HFFc6 (cell line): ENCODE results near the gene CHRNB1. TPM values are rescaled to one million over a fixed set of nuclear protein-coding genes. Genes with fewer than 3 reads are reported as not detected.

Source experiments
- DNase-seq: peaks from one replicate; pipeline ENCODE4 v3.0.0-alpha.2; 2018
- H3K27ac Mint-ChIP-seq: 2 replicates; pipeline ENCODE4 v1.8.0; 2020; ENCODE audit warnings: mild to moderate bottlenecking, mixed read lengths
- H3K27me3 Mint-ChIP-seq: 2 replicates; pipeline ENCODE4 v1.8.0; 2021; ENCODE audit warnings: mild to moderate bottlenecking, moderate library complexity, mixed read lengths; ENCODE audit not compliant: insufficient read depth
- H3K36me3 Mint-ChIP-seq: 2 replicates; pipeline ENCODE4 v1.8.0; 2021; ENCODE audit warnings: low read depth, mixed read lengths
- H3K4me1 Mint-ChIP-seq: 2 replicates; pipeline ENCODE4 v1.8.0; 2020; ENCODE audit warnings: low read depth, mixed read lengths
- H3K4me3 Mint-ChIP-seq: 2 replicates; pipeline ENCODE4 v1.8.0; 2020; ENCODE audit warnings: mild to moderate bottlenecking, moderate library complexity, mixed read lengths
- H3K9me3 Mint-ChIP-seq: 2 replicates; pipeline ENCODE4 v1.8.0; 2020; ENCODE audit warnings: mild to moderate bottlenecking, mixed read lengths
- total RNA-seq, 6 experiments: library from RNA; stranded (reverse); fragmentation: NEBNext Ultra II Directional; extraction: Animal tissue kit (Norgen Biotek cat#: 25700); gene quantifications; 2 replicates in 1 of 6; 3 replicates in 5 of 6; pipeline ENCODE4 v1.2.3, GENCODE V29; 2021
- TF ChIP-seq, protein P1 (sequence below): fragments of 200-600 bp; sonication (generic); IDR thresholded peaks from 2 replicates; pipeline ENCODE4 v1.5.0; 2021; ENCODE audit warnings: antibody characterized with exemption, mild to moderate bottlenecking

CHRNB1 gene
- total RNA-seq, 6 experiments from 2014 or later = 2.0 to 2.8 (median 2.4) TPM

DNA sequence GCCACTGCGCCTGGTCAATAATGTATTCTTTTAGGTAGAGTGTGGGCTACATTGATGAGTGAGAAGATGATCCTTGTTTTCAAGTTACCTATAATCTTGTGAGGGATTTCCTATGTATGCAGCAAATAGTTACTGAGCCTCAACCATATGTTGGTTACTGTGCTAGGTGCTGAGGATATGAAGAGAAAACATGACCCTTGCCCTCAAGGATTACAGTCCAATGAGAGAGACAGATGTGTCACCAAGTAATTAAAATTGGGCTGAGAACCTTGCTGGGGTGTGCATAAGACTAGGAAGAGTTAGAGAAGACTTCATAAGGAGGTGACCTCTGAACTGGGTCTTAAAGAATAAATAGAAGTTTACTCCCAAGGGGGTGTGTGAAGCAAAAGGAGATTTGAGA is 46.7 kb downstream of the CHRNB1 start:
- H3K4me1 Mint-ChIP-seq = peaks cover 61% of the 10 kb centered on the region
- TF ChIP-seq, protein P1, sequence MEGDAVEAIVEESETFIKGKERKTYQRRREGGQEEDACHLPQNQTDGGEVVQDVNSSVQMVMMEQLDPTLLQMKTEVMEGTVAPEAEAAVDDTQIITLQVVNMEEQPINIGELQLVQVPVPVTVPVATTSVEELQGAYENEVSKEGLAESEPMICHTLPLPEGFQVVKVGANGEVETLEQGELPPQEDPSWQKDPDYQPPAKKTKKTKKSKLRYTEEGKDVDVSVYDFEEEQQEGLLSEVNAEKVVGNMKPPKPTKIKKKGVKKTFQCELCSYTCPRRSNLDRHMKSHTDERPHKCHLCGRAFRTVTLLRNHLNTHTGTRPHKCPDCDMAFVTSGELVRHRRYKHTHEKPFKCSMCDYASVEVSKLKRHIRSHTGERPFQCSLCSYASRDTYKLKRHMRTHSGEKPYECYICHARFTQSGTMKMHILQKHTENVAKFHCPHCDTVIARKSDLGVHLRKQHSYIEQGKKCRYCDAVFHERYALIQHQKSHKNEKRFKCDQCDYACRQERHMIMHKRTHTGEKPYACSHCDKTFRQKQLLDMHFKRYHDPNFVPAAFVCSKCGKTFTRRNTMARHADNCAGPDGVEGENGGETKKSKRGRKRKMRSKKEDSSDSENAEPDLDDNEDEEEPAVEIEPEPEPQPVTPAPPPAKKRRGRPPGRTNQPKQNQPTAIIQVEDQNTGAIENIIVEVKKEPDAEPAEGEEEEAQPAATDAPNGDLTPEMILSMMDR = no peak
- peaks cover 3% of the 10 kb centered on the region for H3K27me3 Mint-ChIP-seq
- H3K36me3 Mint-ChIP-seq = peaks cover 17% of the 10 kb centered on the region
- no peaks in the 10 kb centered on the region for H3K9me3 Mint-ChIP-seq
- peak overlapping the region; percentile 1; the same call in 1 of the 2 replicates for H3K27ac Mint-ChIP-seq
- no peak for DNase-seq
- H3K4me3 Mint-ChIP-seq = no peak overlapping the region

DNA sequence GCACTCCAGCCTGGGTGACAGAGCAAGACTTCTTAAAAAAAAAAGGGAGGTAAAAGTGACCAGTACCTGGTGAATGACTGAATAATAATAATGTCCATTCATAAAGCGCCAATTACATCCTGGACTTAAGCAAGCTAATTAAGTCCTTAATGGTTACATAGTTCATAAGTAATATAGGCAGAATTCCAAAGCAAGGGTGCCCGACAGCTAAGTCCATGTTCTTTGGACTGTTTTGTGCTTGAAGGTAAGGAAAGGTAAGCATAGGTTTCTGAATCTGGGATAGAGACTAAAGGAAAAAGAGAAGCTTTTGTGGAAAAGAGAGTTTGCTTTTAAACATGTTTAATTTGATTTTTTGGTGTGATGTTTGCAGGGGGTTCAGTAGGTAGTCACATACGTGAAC is 49.1 kb downstream of the CHRNB1 start:
- no peak overlapping the region for H3K27ac Mint-ChIP-seq
- peaks cover 19% of the 10 kb centered on the region for H3K36me3 Mint-ChIP-seq
- no peak overlapping the region for H3K4me3 Mint-ChIP-seq

DNA sequence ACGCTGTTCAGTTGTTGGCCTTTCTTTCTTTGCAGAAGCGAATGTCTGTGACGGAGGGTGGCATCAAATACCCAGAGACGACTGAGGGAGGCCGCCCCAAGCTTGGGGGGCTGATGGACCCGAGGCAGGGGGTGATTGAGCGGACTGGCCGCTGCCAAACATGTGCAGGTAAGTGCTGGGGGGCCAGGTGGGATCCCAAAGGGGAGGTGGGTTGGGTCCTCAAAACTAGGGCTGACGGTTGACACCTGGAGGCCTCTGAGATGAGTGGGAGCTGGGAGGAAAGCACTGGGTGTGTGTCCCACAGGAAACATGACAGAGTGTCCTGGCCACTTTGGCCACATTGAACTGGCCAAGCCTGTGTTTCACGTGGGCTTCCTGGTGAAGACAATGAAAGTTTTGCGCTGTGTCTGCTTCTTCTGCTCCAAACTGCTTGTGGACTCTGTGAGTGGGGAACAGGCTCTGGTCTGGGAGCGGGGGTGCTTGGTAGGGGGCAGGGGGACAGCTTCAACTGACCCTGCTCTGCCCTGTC is 51.1 kb downstream of the CHRNB1 start:
- H3K4me3 Mint-ChIP-seq = no peak overlapping the region

More for the DNA sequence above, 49.1 kb downstream of the CHRNB1 start:
- Mint-ChIP-seq H3K9me3 (no peaks in the 10 kb centered on the region), H3K4me1 (peaks cover 42% of the 10 kb centered on the region), H3K27me3 (peaks cover 3% of the 10 kb centered on the region; the same call in 1 of the 2 replicates)
- DNase-seq = no peak
- TF ChIP-seq, protein P1 = no peak

DNA sequence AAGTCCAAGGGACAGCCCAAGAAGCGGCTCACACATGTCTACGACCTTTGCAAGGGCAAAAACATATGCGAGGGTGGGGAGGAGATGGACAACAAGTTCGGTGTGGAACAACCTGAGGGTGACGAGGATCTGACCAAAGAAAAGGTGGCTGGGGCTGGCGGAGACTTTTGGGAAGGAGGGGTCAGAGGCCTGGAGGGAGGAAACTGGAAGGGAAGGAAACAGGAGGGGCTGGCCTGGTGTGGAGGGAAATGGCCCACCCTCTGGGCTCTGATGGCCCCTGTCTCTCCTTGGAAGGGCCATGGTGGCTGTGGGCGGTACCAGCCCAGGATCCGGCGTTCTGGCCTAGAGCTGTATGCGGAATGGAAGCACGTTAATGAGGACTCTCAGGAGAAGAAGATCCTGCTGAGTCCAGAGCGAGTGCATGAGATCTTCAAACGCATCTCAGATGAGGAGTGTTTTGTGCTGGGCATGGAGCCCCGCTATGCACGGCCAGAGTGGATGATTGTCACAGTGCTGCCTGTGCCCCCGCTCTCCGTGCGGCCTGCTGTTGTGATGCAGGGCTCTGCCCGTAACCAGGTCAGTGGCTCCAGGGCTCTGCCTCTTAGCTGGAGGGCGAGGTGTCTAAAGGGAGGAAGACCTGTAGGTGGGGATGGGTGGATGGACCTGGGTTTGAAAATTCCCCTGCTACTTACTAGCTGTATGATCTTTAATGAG is 51.8 kb downstream of the CHRNB1 start:
- DNase-seq = no peak
- TF ChIP-seq, protein P1 = no peak
- H3K36me3 Mint-ChIP-seq = peaks cover 38% of the 10 kb centered on the region
- H3K27me3 Mint-ChIP-seq = peaks cover 3% of the 10 kb centered on the region
- H3K27ac Mint-ChIP-seq = 0 out of 2 replicates have a peak overlapping the region, but pooled peaks have one; percentile 30
- no peaks in the 10 kb centered on the region for H3K9me3 Mint-ChIP-seq
- peaks cover 17% of the 10 kb centered on the region for H3K4me1 Mint-ChIP-seq
- no peak overlapping the region for H3K4me3 Mint-ChIP-seq

More for the DNA sequence above, 51.1 kb downstream of the CHRNB1 start:
- DNase-seq = no peak
- H3K27ac Mint-ChIP-seq = no peak overlapping the region
- peaks cover 3% of the 10 kb centered on the region; the same call in 1 of the 2 replicates for H3K27me3 Mint-ChIP-seq
- peaks cover 32% of the 10 kb centered on the region for H3K36me3 Mint-ChIP-seq
- H3K4me1 Mint-ChIP-seq = peaks cover 22% of the 10 kb centered on the region
- TF ChIP-seq, protein P1 = no peak
- no peaks in the 10 kb centered on the region for H3K9me3 Mint-ChIP-seq

DNA sequence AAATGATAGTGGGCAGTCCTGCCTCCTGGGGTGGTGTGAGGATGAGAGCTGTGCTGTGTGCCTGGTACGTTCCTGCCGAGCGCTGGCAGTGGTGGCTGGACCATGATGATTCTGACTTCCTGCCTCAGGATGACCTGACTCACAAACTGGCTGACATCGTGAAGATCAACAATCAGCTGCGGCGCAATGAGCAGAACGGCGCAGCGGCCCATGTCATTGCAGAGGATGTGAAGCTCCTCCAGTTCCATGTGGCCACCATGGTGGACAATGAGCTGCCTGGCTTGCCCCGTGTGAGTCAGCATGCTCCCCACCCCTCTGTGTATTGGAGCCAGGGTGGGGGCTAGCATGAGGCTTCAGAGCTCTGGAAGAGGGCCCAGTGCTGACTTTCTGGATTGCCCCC is 52.4 kb downstream of the CHRNB1 start:
- DNase-seq = no peak
- Mint-ChIP-seq H3K36me3 (peaks cover 40% of the 10 kb centered on the region), H3K4me3 (no peak overlapping the region), H3K27me3 (peaks cover 3% of the 10 kb centered on the region), H3K4me1 (peaks cover 12% of the 10 kb centered on the region), H3K27ac (no peak overlapping the region), H3K9me3 (no peaks in the 10 kb centered on the region)
- TF ChIP-seq, protein P1 = no peak
